Measurements from ENCODE around the gene RASGRF2.

Gene RASGRF2

DNA sequence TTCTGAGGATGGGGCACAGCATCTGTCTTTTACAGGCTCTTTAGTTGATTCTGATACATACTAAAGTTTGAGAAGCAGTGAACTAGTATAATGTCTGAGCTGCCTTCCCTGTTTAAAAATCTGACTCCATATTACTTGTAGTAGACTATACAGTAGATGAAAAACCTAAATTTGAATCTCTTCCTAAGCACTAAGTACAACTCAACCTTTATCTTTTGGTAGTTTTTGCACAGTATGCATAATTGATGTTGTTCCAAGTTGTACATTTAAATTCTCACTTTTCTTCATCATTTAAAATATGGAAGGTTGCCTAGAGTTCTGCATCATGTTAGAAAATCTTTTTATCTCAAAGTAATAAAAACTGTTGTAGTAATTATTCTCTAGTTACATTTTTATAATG, 174.4 kb downstream of the RASGRF2 start:
- DNase-seq (ENCODE audit: low read depth, low spot score), result no peak

DNA sequence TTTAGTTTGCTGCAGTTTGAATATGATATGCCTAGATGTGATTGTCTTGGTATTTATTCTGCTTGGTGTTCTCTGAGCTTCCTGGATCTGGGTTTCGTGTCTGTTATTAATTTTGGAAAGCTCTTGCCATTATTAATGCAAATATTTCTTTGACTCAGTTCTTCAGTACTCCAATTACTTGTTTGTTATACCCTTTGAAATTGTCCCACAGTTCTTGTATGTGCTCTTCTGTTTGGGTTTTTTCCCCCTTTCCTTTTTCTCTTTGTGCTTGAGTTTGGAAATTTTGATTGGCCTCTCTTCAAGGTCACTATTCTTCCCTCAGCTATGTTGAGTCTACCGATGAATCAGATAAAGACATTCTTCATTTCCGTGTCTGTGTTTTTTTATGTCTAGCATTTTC, 176.4 kb downstream of the RASGRF2 start:
- DNase-seq (ENCODE audit: low read depth, low spot score), result no peak

DNA sequence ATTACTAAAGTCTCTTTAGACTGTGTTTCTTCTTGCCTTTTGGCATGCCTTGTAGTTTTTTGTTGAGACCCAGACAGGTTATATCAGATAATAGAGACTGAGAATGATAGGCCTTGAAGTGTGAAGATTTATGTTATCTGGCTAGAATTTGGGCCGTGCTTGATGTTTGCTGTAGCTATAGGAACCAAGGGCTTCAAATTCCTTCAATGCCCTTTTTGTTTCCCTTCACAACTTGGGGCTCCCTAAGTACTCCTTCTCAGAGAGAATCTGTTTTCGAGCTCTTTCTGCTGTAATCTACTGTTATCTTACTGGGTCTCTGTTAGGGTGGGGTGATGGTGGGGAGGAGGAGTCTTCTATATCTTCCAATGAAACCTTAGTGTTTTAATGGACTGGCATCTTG, 177.7 kb downstream of the RASGRF2 start:
- DNase-seq (ENCODE audit: low read depth, low spot score), result no peak

DNA sequence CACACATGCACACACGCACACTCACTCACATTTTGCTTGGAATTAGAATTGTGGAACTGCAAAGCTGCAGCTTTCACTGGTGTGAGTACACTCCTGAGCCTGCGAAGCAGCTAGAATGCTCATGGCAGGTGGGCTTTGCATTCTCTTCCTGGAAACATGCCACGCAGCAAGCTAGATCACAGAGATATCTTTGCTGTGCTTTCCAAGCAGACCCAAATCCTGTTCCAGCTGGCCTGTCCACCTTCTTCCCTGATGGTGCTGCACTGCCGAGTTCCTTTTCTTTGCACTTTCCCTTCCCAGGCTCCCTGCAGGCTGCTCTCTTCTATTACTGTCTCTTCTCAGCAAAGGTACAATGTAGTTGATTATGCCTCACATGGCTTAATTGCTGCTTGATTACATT, 180.3 kb downstream of the RASGRF2 start:
- DNase-seq (ENCODE audit: low read depth, low spot score), result no peak

DNA sequence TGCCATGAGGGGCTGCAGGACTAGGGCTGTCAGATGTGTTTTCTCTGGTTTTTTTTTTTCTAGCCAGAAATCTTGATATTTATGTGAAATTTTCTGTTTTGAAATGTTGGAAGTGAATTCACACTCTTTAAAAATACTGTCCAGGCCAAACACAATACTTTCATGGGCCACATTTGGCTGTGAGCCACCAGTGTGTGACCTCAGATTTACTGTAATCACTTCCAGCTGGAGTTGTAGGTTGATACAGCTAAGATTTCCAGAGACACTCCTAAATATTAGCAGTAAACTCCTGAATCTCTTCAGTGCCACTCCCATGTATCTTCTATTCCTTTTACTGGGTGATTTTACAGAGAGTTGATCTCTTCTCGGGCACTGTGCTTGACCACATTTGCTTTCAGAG, 180.8 kb downstream of the RASGRF2 start:
- no peak for DNase-seq (ENCODE audit: low read depth, low spot score)

DNA sequence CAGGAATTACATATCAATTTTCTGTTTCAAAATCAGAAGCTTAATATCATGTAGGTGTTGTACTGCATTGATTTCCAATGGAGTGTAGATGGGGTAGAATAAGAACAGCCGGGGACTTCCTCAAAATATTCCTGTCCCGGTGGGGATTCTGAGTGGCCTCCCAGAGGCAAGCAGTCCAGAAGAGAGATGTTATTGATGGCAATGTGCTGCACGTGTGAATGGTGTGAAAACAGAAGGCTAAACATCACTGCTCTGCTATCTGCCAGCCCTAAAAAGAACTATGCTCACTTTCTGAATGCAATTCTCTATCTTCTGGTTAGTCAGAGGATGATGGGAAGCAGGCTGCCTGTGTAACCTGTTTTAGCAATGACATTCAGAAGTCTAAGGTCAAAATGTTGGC, 181.9 kb downstream of the RASGRF2 start:
- DNase-seq (ENCODE audit: low read depth, low spot score), result no peak

DNA sequence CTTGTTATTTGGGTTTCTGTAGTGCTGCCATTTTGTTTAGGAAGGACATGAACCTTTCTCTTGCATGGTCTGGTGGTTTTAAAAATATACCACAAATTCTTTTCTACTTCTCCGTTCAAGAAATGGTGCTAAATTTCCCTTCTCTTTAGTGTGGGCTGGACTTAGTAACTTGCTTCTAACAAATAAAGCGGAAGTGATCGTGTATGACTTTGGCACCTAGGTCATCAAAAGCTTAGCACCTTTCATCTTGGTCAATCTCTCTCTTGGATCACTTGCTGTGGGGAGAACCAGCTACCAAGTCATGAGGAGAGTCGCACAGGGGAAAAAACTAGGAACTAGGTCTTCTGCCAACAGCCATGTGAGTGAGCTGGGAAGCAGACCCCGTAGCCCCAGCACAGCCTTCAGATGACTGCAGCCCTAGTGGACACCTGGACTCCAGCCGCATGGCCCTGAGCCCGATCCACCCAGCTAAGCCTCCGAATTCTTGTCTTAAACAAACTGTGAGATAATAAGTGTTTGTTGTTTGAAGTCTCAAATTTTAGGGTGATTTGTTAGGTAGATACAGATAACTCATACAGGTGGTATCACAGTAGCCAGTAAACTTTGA, 185.3 kb downstream of the RASGRF2 start:
- DNase-seq (ENCODE audit: low read depth, low spot score), result no peak

DNA sequence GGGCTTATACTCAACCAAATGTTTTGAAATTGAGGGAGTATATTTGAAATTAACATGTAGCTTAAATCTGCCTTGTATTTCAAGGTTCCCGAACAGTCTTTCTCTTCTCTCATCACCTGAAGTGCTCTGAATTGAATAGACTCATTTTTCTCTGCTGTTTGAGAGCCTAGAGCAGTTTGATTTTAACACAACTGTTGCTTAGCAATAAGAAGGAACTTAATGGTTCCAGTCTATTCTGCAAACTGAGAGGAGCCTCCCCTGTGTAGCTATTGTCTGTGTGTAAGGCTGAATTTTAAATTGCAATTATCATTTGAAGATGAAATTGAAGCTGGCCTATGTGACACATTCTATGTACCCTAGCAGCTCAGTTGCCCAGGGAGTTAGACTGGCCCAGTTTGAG, 185.9 kb downstream of the RASGRF2 start:
- no peak for DNase-seq (ENCODE audit: low read depth, low spot score)

DNA sequence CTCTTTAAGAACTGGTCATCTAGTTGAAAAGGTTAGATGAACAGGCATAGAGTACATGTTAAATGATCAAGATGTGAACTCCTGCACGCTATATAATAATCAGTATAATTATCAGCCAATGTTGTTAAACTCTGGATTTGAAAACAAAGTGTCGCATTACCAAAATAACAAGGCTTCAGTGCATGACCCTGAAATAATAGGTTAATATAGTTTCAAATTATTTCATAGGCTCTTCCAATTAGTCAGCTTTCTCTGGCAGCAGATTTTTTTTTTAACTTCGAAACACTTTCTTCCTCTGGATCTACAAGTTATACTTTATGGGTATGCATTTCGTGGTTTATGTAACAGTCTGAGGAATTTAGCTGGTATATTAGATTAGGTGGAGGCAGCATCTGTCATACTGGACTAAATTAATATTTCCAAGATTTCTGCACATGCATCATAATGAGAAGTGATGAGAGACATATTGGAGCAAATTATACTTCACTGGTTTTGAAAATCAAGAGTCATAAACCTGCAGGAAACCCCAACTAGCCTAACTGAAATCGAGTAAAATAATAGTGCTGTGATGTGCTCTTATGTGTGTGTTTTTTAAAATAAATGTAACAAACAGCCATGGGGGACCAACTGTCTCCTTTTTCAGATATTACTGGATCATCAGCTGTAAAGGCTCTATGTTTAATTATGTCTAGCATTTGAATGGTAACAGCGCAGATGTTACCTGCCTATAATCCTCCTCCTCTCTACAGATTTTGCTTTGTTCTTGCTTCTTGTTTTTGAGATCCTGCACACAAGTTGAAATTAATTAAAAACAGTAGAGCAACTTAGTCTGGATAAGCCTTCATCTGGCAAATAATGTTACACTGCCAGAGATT, 187.1 kb downstream of the RASGRF2 start:
- no peak for DNase-seq (ENCODE audit: low read depth, low spot score)

DNA sequence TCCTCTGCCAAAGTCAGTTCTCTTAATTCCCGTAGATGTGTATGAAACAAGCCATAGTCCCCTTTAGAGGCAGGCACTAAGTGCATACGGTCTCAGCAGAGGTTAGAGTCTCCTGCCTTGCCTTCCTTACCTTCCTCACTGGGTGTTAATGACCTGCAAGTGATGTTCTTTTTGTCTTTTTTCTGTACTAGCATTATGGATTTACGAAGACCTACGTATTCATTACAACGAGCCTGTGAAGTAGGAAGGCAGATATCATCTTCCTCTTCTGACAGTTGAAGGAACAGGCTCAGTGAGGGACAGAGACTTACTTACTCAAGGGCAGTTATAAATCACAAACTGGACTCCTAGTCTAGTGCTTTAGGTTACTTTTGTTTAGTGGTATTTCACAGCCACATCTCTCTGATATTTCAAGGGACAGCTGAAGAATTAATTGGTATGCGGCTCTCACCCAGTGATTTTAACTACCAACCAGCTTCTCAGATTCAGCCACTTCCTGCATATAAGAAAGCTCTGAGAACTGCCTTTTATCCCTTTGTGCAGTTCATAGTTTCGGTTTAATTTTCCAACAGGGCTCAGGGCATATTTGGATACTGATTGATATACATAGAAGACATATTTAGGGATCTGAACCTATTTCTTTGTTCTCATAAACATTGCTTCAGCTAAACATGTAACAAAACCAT, 187.9 kb downstream of the RASGRF2 start:
- DNase-seq (ENCODE audit: low read depth, low spot score), result no peak

DNA sequence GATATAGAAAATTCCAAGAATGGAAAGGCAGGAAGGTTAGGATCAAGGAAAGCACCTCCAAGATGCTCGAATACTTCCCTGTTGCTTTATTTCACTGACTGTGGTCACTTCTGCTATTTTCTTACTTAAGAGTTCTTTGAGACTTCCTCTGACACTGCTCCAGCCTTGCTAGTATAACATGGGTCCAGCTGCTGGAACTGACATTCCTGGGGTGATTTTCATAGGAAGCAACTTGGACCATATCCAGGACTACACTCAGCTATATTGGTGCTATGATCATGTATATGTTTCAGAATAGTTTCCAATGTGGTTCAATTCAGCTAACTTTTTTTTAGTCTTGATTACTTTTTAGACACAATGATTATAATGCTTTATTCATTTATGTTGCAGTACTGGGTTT, 191.4 kb downstream of the RASGRF2 start:
- DNase-seq (ENCODE audit: low read depth, low spot score), result no peak

DNA sequence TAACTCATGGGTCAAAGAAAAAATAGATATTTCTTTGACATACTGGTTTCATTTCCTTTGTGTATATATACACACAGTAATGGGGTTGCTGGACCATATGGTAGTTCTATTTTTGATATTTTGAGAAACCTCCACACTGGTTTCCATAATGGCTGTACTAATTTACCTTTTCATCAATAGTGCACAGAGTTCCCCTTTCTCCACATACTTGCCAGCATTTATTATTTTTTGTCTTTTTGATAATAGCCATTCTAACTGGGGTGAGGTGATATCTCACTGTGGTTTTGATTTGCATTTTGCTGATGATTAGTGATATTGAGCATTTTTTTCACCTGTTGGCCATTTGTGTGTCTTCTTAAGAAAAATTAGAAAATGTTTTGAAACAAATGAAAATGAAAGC, 194.6 kb downstream of the RASGRF2 start:
- DNase-seq (ENCODE audit: low read depth, low spot score), result no peak

DNA sequence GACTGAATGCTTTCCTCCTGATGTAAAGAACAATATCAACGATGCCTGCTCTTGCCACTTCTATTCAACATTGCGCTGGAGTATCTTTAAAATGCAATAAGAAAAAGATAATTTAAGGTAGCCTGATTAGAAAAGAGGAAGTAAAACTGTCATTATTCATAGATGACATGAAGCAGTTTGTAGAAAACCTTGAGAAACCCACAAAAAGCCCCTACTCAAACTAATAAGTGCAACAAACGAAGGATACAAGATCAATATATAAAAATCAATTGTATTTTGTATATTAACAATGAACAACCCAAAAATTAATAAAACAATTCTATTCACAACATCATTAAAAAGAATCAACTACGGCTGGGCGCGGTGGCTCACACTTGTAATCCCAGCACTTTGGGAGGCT, 196.6 kb downstream of the RASGRF2 start:
- no peak for DNase-seq (ENCODE audit: low read depth, low spot score)

DNA sequence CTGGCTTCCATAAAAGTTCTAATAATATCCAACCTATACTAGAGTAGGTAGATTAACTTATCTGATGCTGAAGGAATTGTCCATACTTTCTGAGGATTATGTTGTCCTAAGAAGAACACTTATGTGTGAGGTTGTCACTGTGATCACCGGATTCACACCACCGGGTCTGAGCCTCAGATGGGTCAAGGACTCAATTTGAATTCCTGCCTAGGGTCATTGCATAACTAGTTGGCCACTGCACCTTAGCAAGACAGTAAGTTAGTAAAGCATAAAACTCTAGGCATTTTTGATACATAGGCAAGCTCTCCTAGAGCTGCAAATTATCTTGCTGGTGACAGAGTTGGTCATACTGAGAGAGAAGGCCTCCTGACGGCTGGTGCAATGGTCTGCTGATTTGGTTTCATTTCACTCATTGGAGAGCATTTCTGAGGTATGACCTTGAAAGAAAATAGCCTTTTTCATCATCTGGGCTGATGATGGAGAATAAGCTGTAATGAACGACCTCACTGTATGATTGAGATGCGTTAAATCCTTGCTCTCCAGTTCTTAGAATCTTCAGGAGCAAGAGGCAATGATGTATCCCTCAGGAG, 200.9 kb downstream of the RASGRF2 start:
- DNase-seq (ENCODE audit: low read depth, low spot score), result no peak

DNA sequence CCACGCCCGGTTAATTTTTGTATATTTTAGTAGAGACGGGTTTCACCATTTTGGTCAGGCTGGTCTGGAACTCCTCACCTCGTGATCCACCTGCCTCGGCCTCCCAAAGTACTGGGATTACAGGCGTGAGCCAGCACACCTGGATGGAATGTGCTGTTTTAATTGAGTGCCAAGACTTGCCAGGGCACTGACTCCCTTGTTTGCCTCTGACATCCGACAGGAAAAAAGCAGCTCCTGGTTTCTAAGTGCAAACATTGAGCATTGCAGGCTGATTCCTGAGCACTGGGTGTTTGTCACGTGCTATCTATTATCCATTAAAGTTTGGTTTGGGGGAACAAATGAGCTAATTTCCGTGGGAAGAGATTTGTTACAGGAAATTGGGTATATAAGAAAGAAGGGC, 202.3 kb downstream of the RASGRF2 start:
- no peak for DNase-seq (ENCODE audit: low read depth, low spot score)

DNA sequence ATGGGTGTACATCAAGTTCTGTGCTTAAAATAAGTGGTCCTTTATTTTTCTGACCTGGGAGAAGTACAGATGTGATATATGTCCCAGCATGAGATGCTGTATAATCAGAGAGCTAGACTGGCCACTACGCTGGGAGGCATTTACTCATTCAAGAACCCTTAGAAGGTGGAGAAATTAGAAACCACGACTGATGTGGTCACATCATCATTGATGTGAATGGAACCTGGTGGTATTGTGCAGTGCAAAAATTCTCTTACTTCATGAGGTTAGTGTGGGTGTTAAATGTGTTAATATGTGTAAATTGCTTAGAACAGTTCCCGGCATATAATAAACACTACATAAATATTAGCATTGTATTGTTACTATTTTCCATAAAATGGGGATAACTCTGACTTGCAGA, 203.5 kb downstream of the RASGRF2 start:
- DNase-seq (ENCODE audit: low read depth, low spot score), result no peak

DNA sequence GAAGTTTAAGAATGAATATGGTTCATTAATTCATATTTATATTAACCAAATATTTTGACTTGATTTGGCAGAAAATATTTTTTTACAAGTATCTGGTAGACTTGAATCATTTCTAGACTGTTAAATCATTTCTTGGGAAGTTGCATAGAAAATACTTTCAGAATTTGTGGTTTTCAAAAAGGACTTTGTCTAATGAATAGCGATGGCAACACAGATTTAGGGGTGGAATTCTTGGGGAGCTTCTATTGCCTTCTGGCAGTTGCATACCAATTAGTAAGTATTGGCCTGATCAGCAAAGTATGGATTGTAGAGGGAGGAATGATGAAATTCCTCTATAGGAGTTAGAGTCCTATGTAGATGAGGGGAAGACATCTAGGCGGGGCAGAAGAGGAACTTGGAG, 204.3 kb downstream of the RASGRF2 start:
- DNase-seq (ENCODE audit: low read depth, low spot score), result no peak

DNA sequence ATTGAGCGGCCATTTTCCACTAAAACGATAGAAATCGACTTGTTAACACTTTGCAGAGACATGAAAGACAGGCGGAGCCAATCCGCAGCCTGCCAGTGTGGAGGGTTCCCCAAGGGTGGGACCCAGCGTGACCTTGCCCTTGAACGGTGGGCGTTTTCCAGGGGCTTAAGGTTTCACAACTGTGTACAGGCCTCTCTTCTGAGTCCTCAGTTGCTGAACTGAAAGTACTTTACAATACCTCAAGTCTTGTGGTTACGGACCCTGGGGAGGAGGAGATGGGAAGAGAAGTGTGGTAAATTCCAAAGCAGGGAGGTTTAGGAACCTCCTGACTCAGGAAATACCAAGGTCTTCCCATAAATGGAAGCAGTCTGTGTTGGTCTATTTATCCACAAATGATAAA, 204.8 kb downstream of the RASGRF2 start:
- no peak for DNase-seq (ENCODE audit: low read depth, low spot score)

DNA sequence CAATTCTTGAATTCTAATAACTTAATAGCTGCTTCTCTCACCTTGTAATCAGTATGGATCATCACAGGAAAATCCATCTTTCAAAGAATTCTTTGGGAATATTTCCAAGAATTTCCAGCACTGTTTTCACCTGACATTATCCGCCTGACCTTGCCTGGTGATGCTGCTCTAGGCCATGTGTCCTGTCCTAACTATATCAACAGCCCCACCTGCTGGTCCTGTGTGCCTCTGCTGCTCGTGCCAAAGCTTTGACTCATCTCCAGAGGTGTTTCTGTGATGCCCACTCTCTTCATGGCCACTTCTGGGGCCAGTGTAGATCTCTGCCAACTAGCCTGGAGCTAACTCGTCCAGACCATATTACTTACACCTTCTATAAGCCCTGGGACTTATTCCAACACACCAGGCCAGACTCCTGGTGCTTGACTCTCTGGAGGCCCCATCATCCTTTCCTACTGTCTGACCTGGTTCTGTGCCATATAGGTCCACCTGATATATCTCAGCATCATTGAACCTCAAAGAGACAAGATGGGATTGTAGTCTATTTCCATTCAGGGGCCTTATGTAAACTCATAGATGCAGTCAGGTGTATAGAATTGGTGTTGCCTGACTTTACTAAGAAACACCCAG, 205.4 kb downstream of the RASGRF2 start:
- peak; percentile 31 for DNase-seq (ENCODE audit: low read depth, low spot score)

DNA sequence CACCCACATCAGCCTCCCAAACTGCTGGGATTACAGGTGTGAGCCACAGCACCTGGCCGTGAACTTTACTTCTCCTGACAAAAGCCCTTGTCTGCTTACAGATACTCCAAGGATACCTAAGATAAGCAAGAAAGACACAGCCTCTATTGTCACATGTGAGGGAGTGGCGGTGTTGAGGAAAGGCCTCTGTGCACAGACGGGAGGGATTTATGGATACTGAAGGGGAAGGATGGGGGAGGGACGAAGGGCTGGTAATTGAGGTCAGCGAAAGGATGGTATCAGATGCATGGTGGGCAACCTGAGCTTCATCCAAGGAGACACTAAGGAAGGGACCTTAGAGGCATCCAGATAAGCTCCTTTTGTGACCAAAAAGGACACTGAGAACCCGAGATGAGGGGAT, 206.3 kb downstream of the RASGRF2 start:
- no peak for DNase-seq (ENCODE audit: low read depth, low spot score)

DNA sequence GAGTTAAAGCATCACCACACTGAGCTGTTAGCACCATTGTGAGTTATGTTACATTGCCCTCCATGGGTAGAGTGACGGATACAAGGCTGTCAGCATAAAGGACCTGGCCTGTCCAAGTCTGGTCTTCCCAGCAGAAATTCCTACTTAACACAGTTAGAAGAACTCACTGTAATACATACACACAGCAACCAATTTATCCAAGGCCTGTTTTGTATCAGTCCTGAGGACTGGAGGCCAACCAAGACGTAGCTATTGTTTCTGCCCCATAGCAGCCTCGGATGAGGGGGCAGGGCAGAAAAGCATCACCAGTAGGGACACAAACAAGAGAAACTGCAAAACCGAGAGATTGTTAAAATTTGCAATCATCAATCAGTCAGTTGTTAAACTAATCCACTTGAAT, 206.9 kb downstream of the RASGRF2 start:
- no peak for DNase-seq (ENCODE audit: low read depth, low spot score)

DNA sequence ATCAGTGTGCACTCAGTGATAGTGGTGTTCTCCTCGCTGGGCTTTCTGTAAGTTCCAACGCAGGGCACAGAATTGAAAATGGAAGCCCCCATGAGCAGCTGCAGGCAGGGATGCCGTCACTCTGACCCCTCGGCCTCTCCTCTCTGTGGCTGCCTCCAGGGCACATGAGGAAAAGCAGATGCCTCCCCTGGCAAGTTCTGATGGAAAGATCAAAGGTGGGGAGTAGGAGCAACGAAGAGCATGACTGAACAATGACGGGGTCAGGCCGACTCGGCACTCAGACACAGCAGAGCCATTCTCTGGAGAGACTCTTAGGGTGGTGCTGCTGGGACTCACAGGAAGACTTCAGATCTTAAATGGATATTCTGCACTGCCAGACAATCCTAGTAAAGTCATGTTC, 207.4 kb downstream of the RASGRF2 start:
- DNase-seq (ENCODE audit: low read depth, low spot score), result no peak
